Activated naive CD4-positive, alpha-beta T cell treated with anti-CD3 and anti-CD28 coated beads for 36 hours (primary cell): ENCODE data around the gene CNTN3. TPM values are rescaled to one million over a fixed set of nuclear protein-coding genes. Genes with fewer than 3 reads are reported as not detected.

Experiments used
- CTCF ChIA-PET: fragments of 350-600 bp; sonication (Branson Sonifier 250); formaldehyde crosslinking; loops from one replicate; lab custom pipeline; 2021; ENCODE audit warnings: antibody characterized with exemption; lab: Charles Lee
- DNase-seq: peaks from one replicate; pipeline ENCODE4 v3.0.0-alpha.2; 2020
- H3K27ac Mint-ChIP-seq: one replicate; pipeline ENCODE4 v1.8.0; 2021; ENCODE audit warnings: mild to moderate bottlenecking, mixed read lengths
- H3K27me3 Mint-ChIP-seq: one replicate; pipeline ENCODE4 v1.8.0; 2021; ENCODE audit warnings: low read depth, mixed read lengths
- H3K36me3 Mint-ChIP-seq: one replicate; pipeline ENCODE4 v1.8.0; 2021; ENCODE audit warnings: low read depth, mixed read lengths
- H3K4me1 Mint-ChIP-seq: one replicate; pipeline ENCODE4 v1.8.0; 2021; ENCODE audit warnings: low read depth, mixed read lengths
- H3K4me3 Mint-ChIP-seq: one replicate; pipeline ENCODE4 v1.8.0; 2021; ENCODE audit warnings: mild to moderate bottlenecking, moderate library complexity, mixed read lengths
- H3K9me3 Mint-ChIP-seq: one replicate; pipeline ENCODE4 v1.8.0; 2021; ENCODE audit warnings: mixed read lengths
- intact Hi-C: fragments of 100-400 bp; cut with micrococcal nuclease; formaldehyde crosslinking; loops from one replicate; pipeline ENCODE4 v1.15.1; 2023
- total RNA-seq, 2 experiments: library from RNA; stranded (reverse); gene quantifications; one replicate each; pipeline ENCODE4 v1.2.3, GENCODE V29; 2021

The CNTN3 gene
- total RNA-seq, 2 experiments from 2014 or later = not detected

GRCh38 chr3:74631351-74632140 is 17.1 kb upstream of the CNTN3 start:
- H3K4me3 Mint-ChIP-seq = no peak overlapping the region
- no peak for DNase-seq
- H3K27ac Mint-ChIP-seq = no peak overlapping the region
- intact Hi-C loops = no loop called here
- H3K27me3 Mint-ChIP-seq = no peaks in the 10 kb centered on the region
- H3K9me3 Mint-ChIP-seq = peaks cover 3% of the 10 kb centered on the region
- no peaks in the 10 kb centered on the region for H3K4me1 Mint-ChIP-seq
- CTCF ChIA-PET = no interaction called here
- H3K36me3 Mint-ChIP-seq = no peaks in the 10 kb centered on the region

- CTCF ChIA-PET = no interaction called here
- no peak for DNase-seq
- intact Hi-C loops = no loop called here
- peaks cover 2% of the 10 kb centered on the region for H3K9me3 Mint-ChIP-seq
- no peaks in the 10 kb centered on the region for H3K4me1 Mint-ChIP-seq
- no peaks in the 10 kb centered on the region for H3K27me3 Mint-ChIP-seq
- no peaks in the 10 kb centered on the region for H3K36me3 Mint-ChIP-seq
- no peak overlapping the region for H3K27ac Mint-ChIP-seq
- H3K4me3 Mint-ChIP-seq = no peak overlapping the region
These were observed 16.1 kb upstream of the CNTN3 start for GRCh38 chr3:74630602-74631001.

- no peak for DNase-seq
- intact Hi-C loops = no loop called here
- no peak overlapping the region for H3K4me3 Mint-ChIP-seq
- H3K36me3 Mint-ChIP-seq = no peaks in the 10 kb centered on the region
- H3K9me3 Mint-ChIP-seq = no peaks in the 10 kb centered on the region
- CTCF ChIA-PET = no interaction called here
- no peak overlapping the region for H3K27ac Mint-ChIP-seq
- no peaks in the 10 kb centered on the region for H3K4me1 Mint-ChIP-seq
- no peaks in the 10 kb centered on the region for H3K27me3 Mint-ChIP-seq
These were observed 11.6 kb upstream of the CNTN3 start for GRCh38 chr3:74626011-74626410.

DNA sequence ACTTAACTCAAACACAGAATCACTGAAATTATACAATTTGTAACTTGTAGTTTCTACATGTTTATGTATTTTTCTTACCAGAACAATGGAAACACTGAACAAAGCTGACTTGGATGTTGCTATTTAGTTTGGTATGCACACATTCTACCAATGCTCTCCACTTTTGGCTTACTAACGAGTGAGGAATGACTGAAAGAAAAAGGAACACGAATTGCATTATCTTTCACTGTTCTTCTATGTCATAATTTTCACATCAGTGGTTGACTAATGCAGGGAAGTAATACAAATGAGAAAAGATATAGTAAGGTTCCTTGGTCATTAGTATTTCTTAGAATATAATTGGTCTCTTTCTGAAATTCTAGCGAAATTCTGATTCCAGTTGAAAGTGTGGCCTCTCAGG is 9.8 kb upstream of the CNTN3 start:
- CTCF ChIA-PET = no interaction called here
- H3K4me3 Mint-ChIP-seq = no peak overlapping the region
- no peaks in the 10 kb centered on the region for H3K4me1 Mint-ChIP-seq
- no peaks in the 10 kb centered on the region for H3K36me3 Mint-ChIP-seq
- no peak for DNase-seq
- intact Hi-C loops = no loop called here
- no peaks in the 10 kb centered on the region for H3K9me3 Mint-ChIP-seq
- no peak overlapping the region for H3K27ac Mint-ChIP-seq
- no peaks in the 10 kb centered on the region for H3K27me3 Mint-ChIP-seq

DNA sequence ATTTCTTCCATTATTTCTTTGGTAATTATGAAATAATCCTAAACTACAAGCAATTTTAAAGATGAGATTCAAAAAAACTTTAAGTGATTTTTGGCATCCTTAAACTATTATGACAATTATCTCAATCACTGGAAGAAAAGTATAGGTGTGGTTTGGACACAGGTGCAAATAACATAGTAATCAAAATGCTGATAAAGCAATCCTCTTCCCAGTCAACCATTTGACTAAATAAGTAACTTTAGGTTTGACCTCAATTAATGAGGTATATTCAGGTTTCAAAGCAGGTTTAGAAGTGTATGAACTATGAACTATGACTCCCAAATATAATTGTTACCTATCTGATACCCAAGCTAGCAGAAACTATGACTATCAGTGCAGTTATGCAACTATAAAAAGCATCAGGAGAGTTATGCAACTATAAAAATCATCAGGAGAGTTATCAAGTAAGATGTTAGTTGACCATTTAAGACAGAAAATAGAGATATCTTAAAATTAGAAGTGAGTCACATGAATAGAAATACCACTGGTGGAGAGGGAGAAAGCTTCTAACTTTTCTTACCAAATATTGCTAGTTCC is 8.9 kb upstream of the CNTN3 start:
- Mint-ChIP-seq H3K4me3 (no peak overlapping the region), H3K27ac (no peak overlapping the region), H3K36me3 (no peaks in the 10 kb centered on the region), H3K4me1 (no peaks in the 10 kb centered on the region), H3K9me3 (no peaks in the 10 kb centered on the region), H3K27me3 (no peaks in the 10 kb centered on the region)
- CTCF ChIA-PET = no interaction called here
- no peak for DNase-seq
- intact Hi-C loops = no loop called here

DNA sequence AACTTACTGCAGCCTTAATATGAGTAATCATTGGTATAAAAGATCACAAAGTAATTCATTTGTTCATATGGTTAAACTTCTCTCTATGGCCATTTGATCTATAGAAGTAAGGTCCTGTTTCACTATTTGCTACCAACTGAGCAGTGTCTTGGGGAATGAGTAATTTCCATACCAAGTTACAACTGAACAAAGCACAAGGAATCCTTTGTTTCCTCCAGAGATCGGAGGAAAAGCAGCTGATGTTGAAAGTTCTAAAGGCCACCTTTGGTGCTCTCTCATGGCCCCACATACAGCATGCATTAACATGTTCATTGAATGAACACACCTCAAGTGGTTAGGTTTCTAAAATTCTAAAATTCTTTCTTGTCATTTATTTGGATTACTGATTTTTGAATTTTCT is 7.1 kb upstream of the CNTN3 start:
- Mint-ChIP-seq H3K4me1 (no peaks in the 10 kb centered on the region), H3K4me3 (no peak overlapping the region), H3K36me3 (no peaks in the 10 kb centered on the region), H3K27ac (no peak overlapping the region), H3K9me3 (no peaks in the 10 kb centered on the region), H3K27me3 (no peaks in the 10 kb centered on the region)
- DNase-seq = no peak
- intact Hi-C loops = no loop called here
- CTCF ChIA-PET = no interaction called here

GRCh38 chr3:74617776-74618175 is 3.3 kb upstream of the CNTN3 start:
- H3K4me3 Mint-ChIP-seq = no peak overlapping the region
- intact Hi-C loops = no loop called here
- H3K36me3 Mint-ChIP-seq = no peaks in the 10 kb centered on the region
- no peaks in the 10 kb centered on the region for H3K9me3 Mint-ChIP-seq
- DNase-seq = no peak
- no peaks in the 10 kb centered on the region for H3K4me1 Mint-ChIP-seq
- H3K27me3 Mint-ChIP-seq = peaks cover 16% of the 10 kb centered on the region
- no peak overlapping the region for H3K27ac Mint-ChIP-seq
- CTCF ChIA-PET = no interaction called here

GRCh38 chr3:74613521-74614106 is 845 bp downstream of the CNTN3 start:
- H3K27me3 Mint-ChIP-seq = peaks cover 23% of the 10 kb centered on the region

GRCh38 chr3:74613060-74613459 is 1.4 kb downstream of the CNTN3 start:
- Mint-ChIP-seq H3K4me1 (no peaks in the 10 kb centered on the region), H3K36me3 (no peaks in the 10 kb centered on the region), H3K9me3 (peaks cover 6% of the 10 kb centered on the region), H3K27me3 (peaks cover 23% of the 10 kb centered on the region), H3K4me3 (no peak overlapping the region), H3K27ac (no peak overlapping the region)
- intact Hi-C loops = no loop called here
- CTCF ChIA-PET = no interaction called here
- DNase-seq = no peak

More at GRCh38 chr3:74613521-74614106, 845 bp downstream of the CNTN3 start:
- CTCF ChIA-PET = no interaction called here
- no peak for DNase-seq
- intact Hi-C loops = no loop called here
- Mint-ChIP-seq H3K36me3 (no peaks in the 10 kb centered on the region), H3K9me3 (peaks cover 6% of the 10 kb centered on the region), H3K27ac (no peak overlapping the region), H3K4me3 (no peak overlapping the region), H3K4me1 (no peaks in the 10 kb centered on the region)

DNA sequence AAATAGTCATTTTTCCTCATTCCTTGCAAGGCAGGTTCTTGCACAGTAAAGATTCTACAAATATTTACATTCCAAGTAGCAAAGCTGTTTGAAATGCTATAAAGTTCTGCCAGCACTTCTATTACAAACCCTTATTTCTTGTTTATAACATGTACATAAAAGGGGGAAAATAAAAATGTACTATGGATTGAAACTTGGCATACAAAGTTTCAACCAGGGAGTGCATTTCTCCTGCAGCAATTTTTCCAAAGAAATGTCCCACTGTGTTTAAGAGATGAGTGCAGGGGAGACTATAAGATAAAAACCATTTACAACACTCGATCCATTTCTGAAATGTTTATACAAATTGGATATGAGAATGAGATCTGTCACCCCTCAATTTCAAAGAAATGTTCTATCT is 3.3 kb downstream of the CNTN3 start:
- Mint-ChIP-seq H3K4me1 (no peaks in the 10 kb centered on the region), H3K9me3 (peaks cover 6% of the 10 kb centered on the region), H3K36me3 (no peaks in the 10 kb centered on the region), H3K27ac (no peak overlapping the region), H3K4me3 (no peak overlapping the region), H3K27me3 (peaks cover 23% of the 10 kb centered on the region)
- CTCF ChIA-PET = no interaction called here
- DNase-seq = no peak
- intact Hi-C loops = no loop called here

DNA sequence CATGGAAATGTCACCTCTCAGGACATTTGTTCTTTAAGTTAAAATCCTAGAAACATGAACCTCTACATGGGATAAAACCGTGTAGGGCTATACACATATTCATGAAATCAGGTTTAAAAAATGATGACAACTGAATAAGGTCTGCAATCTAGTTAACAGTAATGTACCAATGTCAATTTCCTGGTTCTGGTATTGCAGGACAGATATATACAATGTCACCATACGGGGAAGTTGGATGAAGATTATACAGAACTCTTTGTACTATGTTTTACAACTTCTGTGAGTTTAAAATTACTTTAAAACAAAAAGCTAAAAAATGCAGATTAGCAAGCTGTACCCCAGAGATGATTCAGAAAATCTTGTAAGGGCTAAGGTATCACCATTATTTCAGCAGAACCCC is 6.7 kb downstream of the CNTN3 start:
- Mint-ChIP-seq H3K27ac (no peak overlapping the region), H3K27me3 (peaks cover 8% of the 10 kb centered on the region), H3K36me3 (no peaks in the 10 kb centered on the region), H3K4me3 (no peak overlapping the region), H3K9me3 (peaks cover 9% of the 10 kb centered on the region), H3K4me1 (no peaks in the 10 kb centered on the region)
- CTCF ChIA-PET = no interaction called here
- no peak for DNase-seq
- intact Hi-C loops = no loop called here

- H3K4me3 Mint-ChIP-seq = no peak overlapping the region
- no peak for DNase-seq
- no peak overlapping the region for H3K27ac Mint-ChIP-seq
- H3K27me3 Mint-ChIP-seq = peaks cover under 1% of the 10 kb centered on the region
- H3K4me1 Mint-ChIP-seq = no peaks in the 10 kb centered on the region
- H3K36me3 Mint-ChIP-seq = no peaks in the 10 kb centered on the region
- peaks cover 9% of the 10 kb centered on the region for H3K9me3 Mint-ChIP-seq
- CTCF ChIA-PET = no interaction called here
- intact Hi-C loops = no loop called here
These were observed 7.5 kb downstream of the CNTN3 start for GRCh38 chr3:74606996-74607395.

DNA sequence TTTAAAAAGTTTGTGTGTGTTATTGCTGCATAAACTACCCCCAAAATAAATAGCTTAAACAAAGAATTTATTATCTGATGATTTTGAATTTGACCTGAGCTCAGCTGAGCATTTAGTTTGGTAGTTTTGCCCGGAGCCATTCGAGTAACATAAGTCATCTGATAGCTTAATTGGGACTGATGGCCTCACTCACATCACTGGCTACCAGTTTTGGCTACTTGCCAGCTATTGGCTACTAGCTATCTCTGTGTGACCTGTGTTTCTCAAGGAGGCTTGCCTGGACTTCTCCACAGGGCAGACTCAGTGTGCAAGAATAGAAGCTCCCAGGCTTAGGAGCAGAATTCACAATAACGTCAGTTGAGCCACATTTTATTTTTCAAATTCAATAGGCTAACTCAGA is 9.0 kb downstream of the CNTN3 start:
- CTCF ChIA-PET = no interaction called here
- intact Hi-C loops = no loop called here

More for the DNA sequence above, 9.0 kb downstream of the CNTN3 start:
- peaks cover 15% of the 10 kb centered on the region for H3K9me3 Mint-ChIP-seq
- no peak for DNase-seq
- no peaks in the 10 kb centered on the region for H3K36me3 Mint-ChIP-seq
- H3K4me3 Mint-ChIP-seq = no peak overlapping the region
- no peak overlapping the region for H3K27ac Mint-ChIP-seq
- no peaks in the 10 kb centered on the region for H3K4me1 Mint-ChIP-seq
- no peaks in the 10 kb centered on the region for H3K27me3 Mint-ChIP-seq
